PC-3 (cell line): Measurements from ENCODE around the gene POMC.

Experiments
- EZH2 ChIP-seq: fragments of 300-600 bp; sonication (generic); IDR thresholded peaks from one replicate; pipeline ENCODE4 v1.6.1; 2017; ENCODE audit warnings: antibody characterized with exemption, mild to moderate bottlenecking, low read length; ENCODE audit not compliant: unreplicated experiment
- EZH2phosphoT487 ChIP-seq: fragments of 300-600 bp; sonication (generic); IDR thresholded peaks from 2 replicates; pipeline ENCODE4 v1.6.1; 2018; ENCODE audit warnings: mild to moderate bottlenecking, antibody characterized with exemption, low read length, borderline replicate concordance
- TF ChIP-seq, protein P1 (sequence below): fragments of 300-600 bp; sonication (generic); conservative IDR thresholded peaks from 2 replicates; pipeline ENCODE4 v1.5.1; 2017; ENCODE audit warnings: antibody characterized with exemption, low read depth, mild to moderate bottlenecking, low read length

GRCh38 chr2:25158096-25158852, 10.1 kb downstream of the POMC start:
- TF ChIP-seq, protein P1, sequence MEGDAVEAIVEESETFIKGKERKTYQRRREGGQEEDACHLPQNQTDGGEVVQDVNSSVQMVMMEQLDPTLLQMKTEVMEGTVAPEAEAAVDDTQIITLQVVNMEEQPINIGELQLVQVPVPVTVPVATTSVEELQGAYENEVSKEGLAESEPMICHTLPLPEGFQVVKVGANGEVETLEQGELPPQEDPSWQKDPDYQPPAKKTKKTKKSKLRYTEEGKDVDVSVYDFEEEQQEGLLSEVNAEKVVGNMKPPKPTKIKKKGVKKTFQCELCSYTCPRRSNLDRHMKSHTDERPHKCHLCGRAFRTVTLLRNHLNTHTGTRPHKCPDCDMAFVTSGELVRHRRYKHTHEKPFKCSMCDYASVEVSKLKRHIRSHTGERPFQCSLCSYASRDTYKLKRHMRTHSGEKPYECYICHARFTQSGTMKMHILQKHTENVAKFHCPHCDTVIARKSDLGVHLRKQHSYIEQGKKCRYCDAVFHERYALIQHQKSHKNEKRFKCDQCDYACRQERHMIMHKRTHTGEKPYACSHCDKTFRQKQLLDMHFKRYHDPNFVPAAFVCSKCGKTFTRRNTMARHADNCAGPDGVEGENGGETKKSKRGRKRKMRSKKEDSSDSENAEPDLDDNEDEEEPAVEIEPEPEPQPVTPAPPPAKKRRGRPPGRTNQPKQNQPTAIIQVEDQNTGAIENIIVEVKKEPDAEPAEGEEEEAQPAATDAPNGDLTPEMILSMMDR, result no peak
- no peak for TF ChIP-seq EZH2phosphoT487
- TF ChIP-seq EZH2, result no peak
